Limb (tissue), 2 donors: Measurements from ENCODE around the gene BCR.
"Not testable (repeated sequence)": the region's sequence is repeated elsewhere in the genome, so short reads cannot be mapped to it uniquely, and the experiment has no call there.

Experiments used
- DNase-seq, 2 donors: peaks; one replicate each; pipeline ENCODE4 v3.0.0-alpha.2; 2016; ENCODE audit errors: extremely low spot score in 2 of 2

Gene BCR

GRCh38 chr22:23364389-23364788 is 184.1 kb downstream of the BCR start:
- DNase-seq: no peak

DNA sequence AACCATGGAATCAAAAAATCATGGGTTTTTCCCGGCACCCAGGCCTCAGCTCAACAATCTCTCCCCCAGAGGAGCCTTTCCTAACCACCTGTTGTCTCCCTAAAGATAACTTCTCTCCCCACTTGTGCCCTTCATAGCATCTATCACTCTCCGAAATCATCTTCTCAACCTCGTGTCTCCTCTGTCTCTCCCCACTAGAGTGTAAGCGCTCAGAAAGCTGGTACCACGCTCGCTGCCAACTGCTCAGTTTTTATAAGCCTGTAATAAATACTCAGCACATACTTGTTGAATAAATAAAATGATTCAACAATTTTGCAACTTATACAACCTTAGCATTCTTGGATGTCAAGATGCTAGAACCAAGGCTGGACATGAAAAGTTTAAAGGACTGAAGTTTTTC is 185.2 kb downstream of the BCR start:
- DNase-seq: no peak

DNA sequence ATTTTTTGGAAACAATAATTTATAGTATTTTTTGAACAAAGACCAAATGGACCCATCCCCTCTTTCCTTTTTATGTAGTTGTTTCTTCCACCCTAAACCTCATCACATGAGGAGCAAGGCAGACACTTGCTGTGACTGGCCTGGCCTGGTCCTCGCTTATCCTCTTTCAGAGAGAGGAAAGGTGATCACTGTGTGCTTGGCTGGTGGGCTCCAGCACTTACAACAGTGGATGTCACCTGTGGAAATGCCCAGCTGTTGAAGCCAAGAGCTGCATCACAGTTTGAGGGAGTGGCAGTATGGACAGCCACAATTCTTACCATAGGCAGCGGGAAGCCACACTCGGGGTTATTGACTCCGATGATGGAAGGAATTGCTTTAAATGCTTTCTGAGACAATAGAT is 185.7 kb downstream of the BCR start:
- DNase-seq: no peak

- DNase-seq: not testable (repeated sequence)
Measured at GRCh38 chr22:23367196-23367595, 186.9 kb downstream of the BCR start.
